A673 (cell line): ENCODE measurements around the gene CIZ1.

Experiments
- EZH2 ChIP-seq: fragments of 200-600 bp; sonication (generic); IDR thresholded peaks from 2 replicates; pipeline ENCODE4 v1.6.1; 2017; ENCODE audit warnings: borderline replicate concordance, low read depth, mild to moderate bottlenecking, mixed read lengths, antibody characterized with exemption, low read length; ENCODE audit not compliant: poor library complexity, severe bottlenecking
- TF ChIP-seq, protein P1 (sequence below): fragments of 300-800, 200-600 bp; sonication (generic); conservative IDR thresholded peaks from 2 replicates; pipeline ENCODE4 v1.5.1; 2017; ENCODE audit warnings: low read depth, mild to moderate bottlenecking, antibody characterized with exemption, low read length, moderate library complexity, mixed read lengths

- TF ChIP-seq, protein P1, sequence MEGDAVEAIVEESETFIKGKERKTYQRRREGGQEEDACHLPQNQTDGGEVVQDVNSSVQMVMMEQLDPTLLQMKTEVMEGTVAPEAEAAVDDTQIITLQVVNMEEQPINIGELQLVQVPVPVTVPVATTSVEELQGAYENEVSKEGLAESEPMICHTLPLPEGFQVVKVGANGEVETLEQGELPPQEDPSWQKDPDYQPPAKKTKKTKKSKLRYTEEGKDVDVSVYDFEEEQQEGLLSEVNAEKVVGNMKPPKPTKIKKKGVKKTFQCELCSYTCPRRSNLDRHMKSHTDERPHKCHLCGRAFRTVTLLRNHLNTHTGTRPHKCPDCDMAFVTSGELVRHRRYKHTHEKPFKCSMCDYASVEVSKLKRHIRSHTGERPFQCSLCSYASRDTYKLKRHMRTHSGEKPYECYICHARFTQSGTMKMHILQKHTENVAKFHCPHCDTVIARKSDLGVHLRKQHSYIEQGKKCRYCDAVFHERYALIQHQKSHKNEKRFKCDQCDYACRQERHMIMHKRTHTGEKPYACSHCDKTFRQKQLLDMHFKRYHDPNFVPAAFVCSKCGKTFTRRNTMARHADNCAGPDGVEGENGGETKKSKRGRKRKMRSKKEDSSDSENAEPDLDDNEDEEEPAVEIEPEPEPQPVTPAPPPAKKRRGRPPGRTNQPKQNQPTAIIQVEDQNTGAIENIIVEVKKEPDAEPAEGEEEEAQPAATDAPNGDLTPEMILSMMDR: no peak
- TF ChIP-seq EZH2: no peak
These were observed 31.7 kb upstream of the CIZ1 start for GRCh38 chr9:128222880-128223670.
